GM10266 (cell line): ENCODE measurements around the gene CDH2.

Experiments used
- DNase-seq: peaks from one replicate; pipeline ENCODE4 v3.0.0; 2012; ENCODE audit errors: extremely low spot score
- CTCF ChIP-seq: IDR thresholded peaks from 2 replicates; pipeline ENCODE4 v1.5.1; 2012; ENCODE audit warnings: mild to moderate bottlenecking, low read depth; ENCODE audit not compliant: control insufficient read depth, insufficient read depth; ENCODE audit errors: missing control alignments

CDH2 gene

GRCh38 chr18:27994571-27994970 lies 182.4 kb downstream of the CDH2 start:
- no peak for TF ChIP-seq CTCF
- DNase-seq = no peak

- no peak for TF ChIP-seq CTCF
- DNase-seq = no peak
Measured at GRCh38 chr18:27991391-27991790, 185.5 kb downstream of the CDH2 start.

GRCh38 chr18:27985832-27986231 lies 191.1 kb downstream of the CDH2 start:
- DNase-seq = no peak
- no peak for TF ChIP-seq CTCF

GRCh38 chr18:27983780-27984179 lies 193.2 kb downstream of the CDH2 start:
- DNase-seq = no peak
- TF ChIP-seq CTCF = no peak

- no peak for TF ChIP-seq CTCF
Measured at GRCh38 chr18:27976806-27977408, 200.0 kb downstream of the CDH2 start.

GRCh38 chr18:27970321-27970720 lies 206.6 kb downstream of the CDH2 start:
- TF ChIP-seq CTCF = no peak
- no peak for DNase-seq

More at GRCh38 chr18:27976806-27977408, 200.0 kb downstream of the CDH2 start:
- no peak for DNase-seq

GRCh38 chr18:27969206-27969605 lies 207.7 kb downstream of the CDH2 start:
- no peak for TF ChIP-seq CTCF
- DNase-seq = no peak
